Measurements from ENCODE around the gene KLF16.
"Not testable (repeated sequence)": the region's sequence is repeated elsewhere in the genome, so short reads cannot be mapped to it uniquely, and the experiment has no call there.

DNA sequence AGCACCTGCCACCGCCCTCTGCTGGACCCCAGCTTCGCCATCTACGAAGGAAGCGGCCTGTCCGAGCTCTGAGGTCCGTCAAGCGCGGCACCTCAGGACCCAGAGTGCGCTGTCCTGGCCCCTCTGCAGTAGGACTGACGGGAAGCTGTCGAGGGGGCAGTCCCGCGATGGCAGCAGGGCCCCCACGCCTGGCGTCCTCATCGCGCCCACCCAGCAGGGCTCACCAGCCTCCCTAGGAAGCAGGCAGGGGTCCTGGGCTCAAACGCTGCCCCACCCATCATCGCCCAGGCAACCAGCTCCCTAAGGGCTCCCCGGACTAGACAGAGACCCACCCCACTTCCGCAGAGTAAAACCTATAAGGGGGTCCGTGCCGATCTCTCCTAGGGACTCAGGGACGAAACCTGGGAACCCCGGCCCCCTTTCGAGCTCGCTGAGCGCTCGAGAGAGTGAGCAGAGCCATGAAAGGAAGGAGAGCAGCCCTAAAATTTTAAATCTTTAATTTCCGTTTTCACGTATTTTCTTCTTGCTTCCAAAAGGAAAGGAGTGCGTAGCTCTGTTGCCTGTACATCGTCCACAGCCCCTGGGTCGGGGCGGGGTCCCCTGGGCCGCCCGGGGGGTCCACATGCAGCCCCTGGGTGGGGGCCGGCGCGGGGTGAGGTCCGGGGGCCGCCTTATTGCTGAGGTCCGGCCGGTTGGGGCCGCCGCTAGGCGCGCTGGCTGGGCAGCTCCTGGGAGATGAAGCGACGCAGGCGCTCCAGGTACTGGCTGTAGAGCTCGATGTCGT, 13.3 kb upstream of the KLF16 start:
- TF ChIP-seq POLR2A, CTCF (IDR thresholded peaks at IDR 0.05): not testable (repeated sequence)

All from testis (tissue), 2 donors.